GM18505 (cell line): Measurements from ENCODE around the gene CTDSP2.
"Not testable (repeated sequence)": the region's sequence is repeated elsewhere in the genome, so short reads cannot be mapped to it uniquely, and the experiment has no call there.

Experiments
- ATAC-seq: cut with Tn5 transposase; IDR thresholded peaks from one replicate; pipeline ENCODE4 v1.9.1; 2021; ENCODE audit not compliant: unreplicated experiment
- POLR2A ChIP-seq: IDR thresholded peaks from 4 replicates; pipeline ENCODE4 v1.6.1; 2011; ENCODE audit warnings: borderline replicate concordance; ENCODE audit not compliant: insufficient read depth, insufficient read length; ENCODE audit errors: extremely low read depth

Gene CTDSP2

GRCh38 chr12:57887631-57888408, 41.3 kb upstream of the CTDSP2 start:
- TF ChIP-seq POLR2A, result no peak
- no peak for ATAC-seq

- ATAC-seq, result not testable (repeated sequence)
Measured at GRCh38 chr12:57886964-57887363, 40.4 kb upstream of the CTDSP2 start.

GRCh38 chr12:57886542-57886941, 40.0 kb upstream of the CTDSP2 start:
- TF ChIP-seq POLR2A, result no peak
- no peak for ATAC-seq

- TF ChIP-seq POLR2A, result no peak
Measured at GRCh38 chr12:57885207-57885606, 38.7 kb upstream of the CTDSP2 start.

GRCh38 chr12:57883700-57884099, 37.2 kb upstream of the CTDSP2 start:
- no peak for TF ChIP-seq POLR2A
- no peak for ATAC-seq

More at GRCh38 chr12:57885207-57885606, 38.7 kb upstream of the CTDSP2 start:
- no peak for ATAC-seq

GRCh38 chr12:57883057-57883456, 36.5 kb upstream of the CTDSP2 start:
- no peak for ATAC-seq
- TF ChIP-seq POLR2A, result no peak

- TF ChIP-seq POLR2A, result no peak
- no peak for ATAC-seq
Measured at GRCh38 chr12:57882575-57882974, 36.0 kb upstream of the CTDSP2 start.

GRCh38 chr12:57881475-57881874, 34.9 kb upstream of the CTDSP2 start:
- ATAC-seq, result no peak
- TF ChIP-seq POLR2A, result no peak

- not testable (repeated sequence) for ATAC-seq
Measured at GRCh38 chr12:57881035-57881434, 34.5 kb upstream of the CTDSP2 start.

GRCh38 chr12:57877876-57878275, 31.3 kb upstream of the CTDSP2 start:
- ATAC-seq, result no peak
- no peak for TF ChIP-seq POLR2A

GRCh38 chr12:57875753-57876547, 29.4 kb upstream of the CTDSP2 start:
- ATAC-seq, result no peak
- no peak for TF ChIP-seq POLR2A

GRCh38 chr12:57874166-57875108, 27.9 kb upstream of the CTDSP2 start:
- no peak for TF ChIP-seq POLR2A
- no peak for ATAC-seq

GRCh38 chr12:57872362-57872761, 25.8 kb upstream of the CTDSP2 start:
- TF ChIP-seq POLR2A, result no peak
- ATAC-seq, result no peak
